ENCODE data around the gene ZNF337. TPM values are rescaled to one million over a fixed set of nuclear protein-coding genes. Genes with fewer than 3 reads are reported as not detected.

Gene ZNF337
- total RNA-seq, 1 experiment from 2014 or later = 6.9 TPM

DNA sequence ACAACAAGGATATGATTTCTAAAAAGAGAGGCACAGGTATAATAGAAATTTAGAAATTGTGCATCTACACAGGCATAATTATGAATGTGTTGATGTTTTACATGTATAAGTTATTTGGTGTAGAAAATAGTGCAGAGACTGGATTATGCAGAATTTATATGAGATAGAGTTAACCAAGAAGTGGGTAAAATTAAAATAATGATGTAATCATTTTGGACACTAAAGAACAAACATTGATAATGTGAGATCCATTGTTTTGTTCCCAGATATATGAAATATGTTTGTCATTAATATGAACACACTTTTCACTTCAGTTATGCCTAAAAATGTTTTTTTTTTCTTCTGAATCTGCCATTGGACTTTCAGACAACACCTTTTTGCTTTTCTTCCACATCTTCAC is 37.2 kb upstream of the ZNF337 start:
- ATAC-seq (no peak), DNase-seq (ENCODE audit: low spot score) (no peak)
- CTCF ChIA-PET = no interaction called here
- Mint-ChIP-seq H3K4me1 (no peaks in the 10 kb centered on the region), H3K27me3 (ENCODE audit: low read depth) (no peaks in the 10 kb centered on the region), H3K4me3 (no peak overlapping the region), H3K27ac (no peak overlapping the region), H3K36me3 (no peaks in the 10 kb centered on the region), H3K9me3 (no peaks in the 10 kb centered on the region)
- POLR2A ChIA-PET = no interaction called here
- TF ChIP-seq CREM (CRISPR knock-in tag; IDR thresholded peaks at IDR 0.05) (no peak), NR2C2 (CRISPR knock-in tag; IDR thresholded peaks at IDR 0.05) (no peak), ARID4B (CRISPR knock-in tag; IDR thresholded peaks at IDR 0.05; ENCODE audit: borderline replicate concordance) (no peak), TP53 (CRISPR knock-in tag; IDR thresholded peaks at IDR 0.05) (no peak), NR3C1 (CRISPR knock-in tag; conservative IDR thresholded peaks at IDR 0.05; ENCODE audit: low read depth) (no peak), ZSCAN18 (CRISPR knock-in tag; IDR thresholded peaks at IDR 0.05) (no peak), FOXP1 (CRISPR knock-in tag; IDR thresholded peaks at IDR 0.05; ENCODE audit: borderline replicate concordance) (no peak), AR (CRISPR knock-in tag; IDR thresholded peaks at IDR 0.05) (no peak), CTCF (IDR thresholded peaks at IDR 0.05) (no peak)
- TF ChIP-seq, protein P1, sequence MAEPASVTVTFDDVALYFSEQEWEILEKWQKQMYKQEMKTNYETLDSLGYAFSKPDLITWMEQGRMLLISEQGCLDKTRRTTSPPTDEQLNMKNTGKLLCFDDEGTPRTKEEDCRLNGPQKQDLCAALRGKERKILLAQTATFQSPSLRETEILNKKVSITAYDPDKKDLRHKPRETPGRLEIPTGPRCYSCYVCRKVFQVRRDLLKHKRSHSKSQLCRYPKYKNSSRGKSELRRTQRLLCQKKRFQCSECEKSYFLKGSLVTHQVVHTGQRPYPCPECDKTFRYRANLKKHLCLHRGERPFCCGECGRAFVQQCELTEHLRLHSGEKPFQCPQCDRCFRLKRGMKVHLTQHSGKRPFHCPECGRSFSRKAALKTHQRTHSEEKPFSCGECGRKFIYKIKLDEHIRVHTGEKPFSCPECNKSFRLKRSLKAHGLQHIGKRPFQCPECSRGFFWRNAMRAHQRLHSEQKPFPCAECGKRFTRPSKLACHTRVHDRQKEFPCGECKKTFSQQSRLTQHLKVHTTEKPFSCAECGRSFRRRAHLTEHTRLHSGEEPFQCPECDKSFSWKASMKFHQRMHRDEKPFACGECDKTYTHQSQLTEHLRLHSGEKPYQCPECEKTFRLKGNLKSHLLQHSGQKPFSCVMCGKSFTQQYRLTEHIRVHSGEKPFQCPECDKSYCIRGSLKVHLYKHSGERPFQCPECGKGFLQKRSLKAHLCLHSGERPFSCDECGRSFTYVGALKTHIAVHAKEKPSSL (CRISPR knock-in tag; conservative IDR thresholded peaks at IDR 0.05) = no peak
- TF ChIP-seq, protein P2, sequence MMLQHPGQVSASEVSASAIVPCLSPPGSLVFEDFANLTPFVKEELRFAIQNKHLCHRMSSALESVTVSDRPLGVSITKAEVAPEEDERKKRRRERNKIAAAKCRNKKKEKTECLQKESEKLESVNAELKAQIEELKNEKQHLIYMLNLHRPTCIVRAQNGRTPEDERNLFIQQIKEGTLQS (CRISPR knock-in tag; conservative IDR thresholded peaks at IDR 0.05) = no peak

DNA sequence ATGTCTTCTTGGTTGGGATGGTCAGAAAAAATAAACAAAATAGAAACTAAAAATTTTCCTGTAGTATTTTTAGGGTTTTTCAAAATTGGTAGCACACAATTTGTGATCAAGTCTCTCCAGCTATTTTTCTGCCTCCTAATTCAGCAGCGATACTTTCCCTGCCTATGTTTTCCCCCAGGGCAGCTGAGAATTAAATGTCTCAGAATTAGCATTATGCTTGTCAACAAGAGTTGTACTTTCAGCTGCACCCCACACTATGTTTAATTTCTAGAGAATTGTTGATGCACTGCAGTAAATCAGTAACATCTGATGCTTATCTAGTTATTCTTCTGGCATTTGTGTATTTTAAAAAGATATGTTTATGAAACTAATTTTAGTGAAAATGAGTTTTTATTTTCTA is 34.2 kb upstream of the ZNF337 start:
- no peak for DNase-seq (ENCODE audit: low spot score)
- Mint-ChIP-seq H3K4me1 (no peaks in the 10 kb centered on the region), H3K27ac (no peak overlapping the region), H3K36me3 (peaks cover 9% of the 10 kb centered on the region), H3K27me3 (ENCODE audit: low read depth) (no peaks in the 10 kb centered on the region), H3K9me3 (peaks cover 18% of the 10 kb centered on the region), H3K4me3 (no peak overlapping the region)
- no peak for ATAC-seq
- POLR2A ChIA-PET = no interaction called here
- CTCF ChIA-PET = no interaction called here
- TF ChIP-seq CREB1 (CRISPR knock-in tag; IDR thresholded peaks at IDR 0.05) = no peak
- TF ChIP-seq SP1 (CRISPR knock-in tag; conservative IDR thresholded peaks at IDR 0.05) = no peak
- no peak for TF ChIP-seq STAT6 (CRISPR knock-in tag; conservative IDR thresholded peaks at IDR 0.05; ENCODE audit: low read depth)
- no peak for TF ChIP-seq ZSCAN18 (CRISPR knock-in tag; IDR thresholded peaks at IDR 0.05)
- TF ChIP-seq GABPB1 (CRISPR knock-in tag; IDR thresholded peaks at IDR 0.05) = no peak
- TF ChIP-seq TEAD1 (CRISPR knock-in tag; IDR thresholded peaks at IDR 0.05) = no peak
- TF ChIP-seq ZNF121 (CRISPR knock-in tag; IDR thresholded peaks at IDR 0.05) = no peak
- TF ChIP-seq ZNF317 (CRISPR knock-in tag; IDR thresholded peaks at IDR 0.05; ENCODE audit: borderline replicate concordance, low read depth) = no peak

Data from WTC11 (cell line).